Activated T-cell treated with anti-CD3 and anti-CD28 coated beads for 4 hours (primary cell): Measurements from ENCODE around the gene FOXN1.

Experiments used
- DNase-seq: peaks from one replicate; pipeline ENCODE4 v3.0.0-alpha.2; 2020

FOXN1 gene

DNA sequence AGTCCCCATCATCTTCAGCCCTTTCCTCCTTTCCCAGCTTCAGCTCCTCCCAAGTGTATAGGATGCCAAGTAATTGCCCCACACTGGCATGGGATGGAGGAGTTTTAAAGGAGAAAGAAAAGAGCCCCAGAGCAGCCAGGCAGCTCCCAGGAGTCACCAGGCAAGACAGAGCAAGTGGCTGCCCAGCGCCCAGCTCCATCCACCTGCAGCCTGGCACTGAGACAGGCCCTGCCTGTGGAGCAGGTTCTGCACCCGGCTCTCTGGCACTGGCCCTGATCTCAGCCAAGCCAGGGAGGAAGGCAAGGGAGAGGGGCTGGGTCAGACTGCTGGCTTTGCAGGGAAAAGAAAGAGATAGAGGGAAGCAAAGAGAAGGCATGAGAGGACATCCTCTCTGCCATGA lies 21.7 kb downstream of the FOXN1 start:
- DNase-seq: no peak

DNA sequence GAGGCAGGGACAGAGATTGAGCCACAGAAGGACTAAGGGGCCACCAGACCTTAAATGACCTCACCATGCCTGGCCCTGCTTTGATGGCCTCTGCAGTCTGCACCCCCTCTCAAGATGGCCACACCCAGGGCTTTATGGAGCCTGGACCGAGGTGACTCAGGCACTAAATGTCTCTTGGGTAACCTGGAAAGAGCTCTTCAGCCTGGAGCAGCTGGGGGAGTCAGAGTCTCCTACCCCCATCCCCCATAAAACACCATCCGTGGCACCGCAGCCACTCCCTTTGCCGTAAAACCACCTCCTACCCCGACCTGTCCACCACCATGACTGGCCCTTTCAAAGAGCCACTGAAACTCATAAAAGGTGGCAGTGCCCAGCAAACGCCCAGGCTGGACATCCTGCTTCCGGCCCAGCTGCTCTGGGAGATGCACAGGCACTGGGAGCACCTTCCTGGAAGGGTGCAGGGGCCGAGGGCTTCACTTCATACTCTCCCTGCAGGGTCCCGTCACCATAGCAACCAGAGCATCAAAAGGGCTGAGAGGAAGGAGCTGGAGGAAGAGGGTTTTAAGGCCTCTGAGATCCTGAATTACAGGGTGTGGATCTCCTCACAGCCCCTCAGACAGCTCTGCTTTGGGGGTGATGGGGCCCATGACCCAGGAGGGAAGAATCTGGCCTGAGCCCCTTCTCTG lies 22.3 kb downstream of the FOXN1 start:
- no peak for DNase-seq

DNA sequence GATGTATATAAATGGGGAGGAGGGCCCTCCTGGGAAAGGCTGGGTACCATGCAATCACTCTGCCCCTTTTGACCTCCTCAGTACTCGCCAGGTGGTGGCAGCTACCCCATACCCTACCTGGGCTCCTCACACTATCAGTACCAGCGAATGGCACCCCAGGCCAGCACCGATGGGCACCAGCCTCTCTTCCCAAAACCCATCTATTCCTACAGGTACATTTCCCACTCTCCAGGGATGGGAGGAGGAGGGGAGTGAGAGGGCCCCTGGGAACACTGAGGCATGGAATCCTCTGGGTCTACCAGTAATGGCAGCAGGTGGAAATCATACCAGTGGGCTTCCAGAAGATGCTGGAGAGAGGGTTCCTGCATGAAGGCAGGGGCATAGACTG lies 22.9 kb downstream of the FOXN1 start:
- no peak for DNase-seq

DNA sequence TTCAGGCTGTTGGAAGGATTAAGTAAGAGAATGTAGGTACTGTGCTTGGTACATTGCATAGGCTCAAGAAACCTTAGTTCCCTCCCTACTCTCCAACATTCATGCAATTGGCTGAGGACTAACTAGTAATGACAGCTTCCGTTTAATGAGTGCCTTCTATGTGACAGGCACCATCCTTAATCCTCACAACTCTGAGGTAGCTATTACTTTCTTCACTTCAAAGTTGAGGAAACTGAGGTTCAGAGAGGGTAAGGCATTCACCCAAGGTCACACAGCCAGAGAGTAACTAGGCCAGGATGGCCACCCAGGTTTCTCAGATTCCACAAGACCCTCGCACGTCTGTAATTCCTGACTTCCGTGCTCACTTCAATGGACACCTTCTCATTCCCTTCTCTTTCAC lies 24.1 kb downstream of the FOXN1 start:
- DNase-seq: no peak

DNA sequence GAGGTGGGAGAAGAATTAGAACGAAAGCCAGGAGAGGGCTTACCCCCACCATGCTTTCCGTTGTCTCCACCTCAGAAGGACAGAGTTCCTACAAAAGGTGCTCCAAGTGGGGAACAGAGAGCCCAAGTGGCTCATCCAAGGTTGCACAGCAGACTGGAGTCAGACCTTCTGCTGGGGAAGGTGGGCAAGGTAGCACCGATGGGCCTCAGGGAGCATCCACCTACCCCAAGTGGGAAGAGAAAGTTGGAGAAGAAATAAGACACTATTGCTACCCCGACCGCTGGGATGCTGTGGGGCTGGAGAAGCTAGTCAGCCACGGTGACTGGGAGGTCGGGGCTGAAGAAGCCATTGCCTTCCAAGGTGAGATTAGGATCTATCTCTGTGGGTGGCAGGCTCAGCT lies 24.8 kb downstream of the FOXN1 start:
- DNase-seq: no peak

DNA sequence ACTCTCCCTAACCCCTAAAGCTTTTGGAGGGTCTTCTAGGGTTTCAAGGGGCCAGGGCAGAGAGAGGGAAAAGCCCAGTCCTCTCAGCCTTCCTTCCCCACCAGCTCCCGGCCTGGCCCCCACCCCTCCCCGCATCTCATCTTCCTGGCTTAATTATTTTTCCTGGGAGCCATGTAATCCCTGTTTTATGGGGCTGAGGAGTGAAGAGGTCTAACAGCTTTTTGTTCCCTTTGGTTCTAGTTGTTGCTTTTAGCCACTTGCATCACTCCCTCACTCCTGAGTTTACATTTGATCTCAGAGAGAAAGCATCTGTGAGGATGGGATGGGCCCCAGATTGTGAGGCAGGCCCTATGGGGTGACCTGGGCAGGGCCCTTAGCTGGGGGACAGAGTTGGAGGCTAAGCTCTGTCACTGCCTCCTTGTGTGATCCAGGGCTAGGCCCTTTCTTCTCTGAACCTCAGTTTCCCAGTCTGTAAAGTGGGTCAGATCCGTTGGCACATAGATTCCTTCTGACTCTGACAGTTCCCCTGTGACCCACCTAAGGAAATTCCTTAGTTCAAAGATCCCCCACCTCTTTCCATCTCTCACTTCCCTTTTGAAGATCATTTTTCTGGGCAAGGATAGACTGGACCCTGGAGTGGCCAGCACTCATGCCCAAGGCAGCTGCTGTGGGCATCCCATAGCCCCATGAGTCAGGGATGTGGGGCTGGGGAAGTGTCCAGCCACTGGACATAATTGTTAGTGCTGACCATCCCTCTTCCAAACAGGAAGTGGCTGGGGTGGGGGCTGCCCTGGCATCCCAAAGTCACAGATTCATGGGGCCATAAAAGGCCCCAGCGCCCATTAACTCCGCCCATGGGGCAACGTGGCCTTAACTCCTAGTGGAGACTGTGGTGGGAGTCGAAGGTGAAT lies 26.2 kb downstream of the FOXN1 start:
- DNase-seq: no peak

DNA sequence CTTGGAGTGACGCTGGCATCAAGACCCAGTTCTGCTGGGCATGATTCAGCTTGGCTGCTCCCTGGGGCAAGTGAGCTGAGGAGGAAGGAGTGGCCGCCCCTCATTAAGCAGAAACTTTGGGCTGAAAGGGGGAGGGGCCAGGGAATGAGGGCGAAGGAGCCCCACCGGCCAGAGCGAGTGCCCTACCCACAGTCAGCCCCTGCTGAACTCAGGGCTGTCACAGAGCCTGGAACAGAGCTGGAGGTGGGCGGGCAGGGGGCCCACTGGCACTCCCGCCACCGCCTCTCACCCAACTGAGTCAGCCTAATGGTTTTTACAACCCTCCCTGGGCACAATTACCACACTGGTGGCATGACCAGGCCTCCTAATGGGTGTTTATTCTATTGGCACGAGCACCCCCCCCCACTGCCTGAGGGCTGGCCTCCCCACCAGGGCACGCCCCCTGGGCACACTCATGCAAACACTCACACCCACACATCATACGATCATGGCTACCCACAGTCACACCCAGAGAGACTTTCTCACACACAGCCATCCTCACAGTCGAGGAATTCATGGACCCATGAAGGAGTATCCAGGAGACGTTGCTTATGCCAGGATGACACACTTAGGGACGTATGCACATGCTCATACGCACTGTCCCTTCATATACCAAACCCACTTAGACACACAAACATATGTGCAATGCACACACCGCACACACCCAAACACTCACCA lies 27.1 kb downstream of the FOXN1 start:
- no peak for DNase-seq

DNA sequence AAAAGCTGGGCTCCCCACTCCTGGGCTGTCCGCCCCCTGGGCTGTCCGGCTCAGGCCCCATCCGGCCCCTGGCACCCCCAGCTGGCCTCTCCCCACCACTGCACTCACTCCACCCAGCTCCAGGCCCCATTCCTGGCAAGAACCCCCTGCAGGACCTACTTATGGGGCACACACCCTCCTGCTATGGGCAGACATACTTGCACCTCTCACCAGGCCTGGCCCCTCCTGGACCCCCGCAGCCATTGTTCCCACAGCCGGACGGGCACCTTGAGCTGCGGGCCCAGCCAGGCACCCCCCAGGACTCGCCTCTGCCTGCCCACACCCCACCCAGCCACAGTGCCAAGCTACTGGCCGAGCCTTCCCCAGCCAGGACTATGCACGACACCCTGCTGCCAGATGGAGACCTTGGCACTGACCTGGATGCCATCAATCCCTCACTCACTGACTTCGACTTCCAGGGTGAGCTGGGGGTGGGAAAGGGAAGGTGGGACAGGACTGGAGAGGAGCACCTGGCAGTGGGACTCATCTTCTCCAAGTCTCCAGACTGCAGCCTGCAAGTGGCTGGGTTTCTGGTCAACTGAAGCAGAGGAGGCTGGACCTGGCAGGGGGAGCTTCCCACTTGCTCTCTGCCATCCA lies 28.7 kb downstream of the FOXN1 start:
- no peak for DNase-seq

DNA sequence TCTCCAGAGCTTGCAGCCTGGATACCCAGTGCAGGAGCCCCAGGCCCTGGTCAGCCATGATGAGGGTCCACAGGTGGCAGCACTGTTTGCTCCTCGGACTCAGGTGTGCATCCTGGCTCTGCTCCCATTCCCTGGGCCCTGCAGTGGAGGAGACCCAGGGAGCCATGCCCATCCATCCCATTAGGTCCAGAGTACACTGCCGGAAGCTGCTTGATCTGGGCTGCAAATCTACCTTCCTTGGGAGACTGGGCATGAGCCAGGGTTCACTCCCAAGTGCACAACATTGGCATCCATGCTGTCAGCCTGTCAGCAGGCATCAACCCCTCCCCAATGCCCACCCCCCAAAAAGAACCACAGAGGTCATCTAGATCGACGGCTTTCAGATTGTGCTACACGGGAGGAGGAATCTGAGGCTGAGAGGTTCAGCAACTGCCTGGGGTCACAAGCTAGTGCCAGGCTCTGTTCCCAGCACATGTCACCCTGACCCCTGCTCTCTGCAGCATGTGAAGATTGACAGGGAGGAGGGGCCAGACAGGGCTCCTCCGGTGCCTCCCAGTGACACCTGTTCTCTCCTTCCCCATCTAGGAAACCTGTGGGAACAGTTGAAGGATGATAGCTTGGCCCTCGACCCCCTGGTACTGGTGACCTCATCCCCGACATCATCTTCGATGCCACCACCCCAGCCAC lies 30.5 kb downstream of the FOXN1 start:
- DNase-seq: no peak

DNA sequence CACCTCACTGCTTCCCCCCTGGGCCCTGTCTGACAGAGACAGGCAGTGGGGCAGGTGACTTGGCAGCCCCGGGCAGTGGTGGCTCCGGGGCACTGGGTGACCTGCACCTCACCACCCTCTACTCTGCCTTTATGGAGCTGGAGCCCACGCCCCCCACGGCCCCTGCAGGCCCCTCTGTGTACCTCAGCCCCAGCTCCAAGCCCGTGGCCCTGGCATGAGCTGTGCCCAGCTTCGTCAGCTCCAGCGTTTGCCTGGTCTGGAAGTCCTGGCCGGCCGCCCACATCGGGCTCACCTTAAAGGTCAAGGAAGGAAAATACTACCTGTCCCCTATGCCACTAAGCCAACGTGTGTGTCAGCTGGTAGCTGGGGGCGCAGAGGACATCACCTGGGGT lies 31.1 kb downstream of the FOXN1 start:
- DNase-seq: no peak

DNA sequence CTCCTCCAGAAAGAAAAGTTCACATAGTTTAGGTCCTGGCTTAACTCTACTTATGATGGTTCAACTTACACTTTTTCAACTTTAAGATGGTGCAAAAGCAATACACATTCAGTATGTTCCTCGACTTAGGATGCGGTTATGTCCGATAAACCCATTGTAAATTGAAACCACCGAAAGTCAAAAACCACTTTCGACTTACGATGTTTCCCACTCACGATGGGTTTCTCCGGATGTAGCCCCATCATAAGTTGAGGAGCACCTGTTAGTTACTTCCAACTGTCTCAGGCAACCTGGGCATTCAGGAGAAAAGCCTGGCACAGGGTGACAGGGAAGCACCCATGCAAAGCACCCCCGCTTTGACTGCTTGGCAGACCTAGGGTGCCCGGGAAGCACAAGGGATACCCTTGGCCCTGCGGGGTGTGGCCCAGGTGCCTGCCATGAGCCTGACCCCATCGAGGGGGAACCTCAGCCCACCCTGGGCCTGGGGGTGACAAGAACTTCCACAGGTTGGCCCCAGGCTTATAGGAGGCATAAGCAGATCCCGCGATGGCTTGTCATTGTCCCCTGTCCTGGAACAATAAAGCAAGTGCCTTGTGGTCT lies 32.2 kb downstream of the FOXN1 start:
- DNase-seq: no peak

DNA sequence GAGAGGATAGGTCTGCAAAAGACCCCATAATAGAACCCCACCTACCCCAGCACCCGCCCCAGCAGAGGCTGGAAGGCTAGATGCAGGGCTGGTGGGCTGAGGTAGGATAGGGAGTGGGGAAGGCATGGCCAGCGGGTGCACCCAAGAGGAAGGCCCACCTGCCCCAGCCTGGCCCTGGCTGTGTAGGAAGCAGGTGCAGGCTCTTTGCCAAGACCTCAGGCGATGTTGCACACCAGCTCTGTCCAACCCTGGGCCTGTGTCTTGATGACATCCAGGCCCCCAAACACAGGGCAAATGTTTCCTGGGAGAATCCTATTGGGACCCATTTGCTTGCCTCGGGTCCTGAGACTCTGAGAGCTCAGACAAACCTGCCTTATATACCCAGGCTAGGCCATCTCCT lies 34.1 kb downstream of the FOXN1 start:
- DNase-seq: no peak

DNA sequence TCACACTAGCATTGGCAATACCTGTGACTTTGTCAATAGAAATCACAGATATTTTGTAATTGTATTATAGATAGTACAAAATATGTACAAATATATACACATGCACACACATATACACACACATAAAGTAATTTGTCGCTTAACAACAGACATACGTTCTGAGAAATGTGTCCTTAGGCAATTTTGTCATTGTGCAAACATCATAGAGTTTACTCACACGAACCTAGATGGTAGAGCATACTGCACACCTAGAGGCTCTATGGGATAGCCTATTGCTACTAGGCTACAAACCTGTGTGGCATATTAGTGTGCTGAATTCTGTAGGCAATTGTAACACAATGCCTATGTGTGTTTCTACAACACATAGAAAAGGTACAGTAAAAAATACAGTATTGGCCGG lies 35.3 kb downstream of the FOXN1 start:
- DNase-seq: no peak

DNA sequence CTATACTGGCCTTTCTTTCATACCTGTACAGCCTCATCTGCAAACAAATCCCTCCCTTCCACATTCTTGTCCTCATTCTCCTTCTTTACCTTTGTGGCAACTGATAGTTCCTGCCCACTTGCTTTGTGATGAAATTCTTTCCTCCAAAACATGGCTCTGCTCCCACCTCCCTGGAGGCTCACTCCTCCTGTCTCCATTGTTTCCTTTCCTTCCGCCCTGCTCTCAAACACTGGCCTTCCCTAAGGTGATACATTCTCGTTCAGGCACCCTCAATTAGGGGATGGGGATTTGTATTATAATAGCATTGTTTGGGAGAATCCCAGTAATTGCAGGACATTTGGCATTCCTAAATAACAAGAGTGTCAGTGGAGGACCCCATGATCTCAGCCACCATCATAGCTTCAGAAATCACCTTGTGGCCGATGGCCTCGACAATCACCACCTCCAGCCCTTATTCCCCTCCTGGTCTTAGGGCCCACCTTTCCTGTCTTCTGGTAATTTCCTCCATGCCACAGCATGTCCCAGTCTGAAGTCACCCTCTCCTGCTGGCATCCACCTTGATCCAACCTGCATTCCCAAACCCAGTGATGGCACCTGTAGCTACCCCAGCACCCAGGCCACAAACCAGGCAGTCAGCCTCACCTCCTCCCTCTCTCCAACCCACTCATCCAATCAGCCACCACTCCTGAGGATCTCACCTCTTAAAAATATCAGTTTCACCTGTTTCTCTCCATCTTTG lies 38.4 kb downstream of the FOXN1 start:
- no peak for DNase-seq

DNA sequence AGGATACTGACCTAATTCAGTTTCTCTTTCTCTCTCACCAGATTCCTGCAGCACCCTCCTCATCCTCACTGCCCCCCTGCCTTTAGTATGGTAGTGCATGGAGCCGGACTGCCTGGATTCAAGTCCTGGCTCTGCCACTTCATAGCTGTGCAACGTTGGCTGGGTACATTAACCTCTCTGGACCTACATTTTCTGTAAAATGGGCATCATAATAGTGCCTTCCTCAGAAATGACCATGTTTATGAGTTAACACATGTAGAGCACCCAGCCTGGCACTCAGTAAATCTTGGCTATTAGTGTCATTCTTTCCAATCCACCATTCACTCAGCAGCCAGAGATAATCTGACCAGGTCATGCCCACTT lies 39.0 kb downstream of the FOXN1 start:
- DNase-seq: no peak

DNA sequence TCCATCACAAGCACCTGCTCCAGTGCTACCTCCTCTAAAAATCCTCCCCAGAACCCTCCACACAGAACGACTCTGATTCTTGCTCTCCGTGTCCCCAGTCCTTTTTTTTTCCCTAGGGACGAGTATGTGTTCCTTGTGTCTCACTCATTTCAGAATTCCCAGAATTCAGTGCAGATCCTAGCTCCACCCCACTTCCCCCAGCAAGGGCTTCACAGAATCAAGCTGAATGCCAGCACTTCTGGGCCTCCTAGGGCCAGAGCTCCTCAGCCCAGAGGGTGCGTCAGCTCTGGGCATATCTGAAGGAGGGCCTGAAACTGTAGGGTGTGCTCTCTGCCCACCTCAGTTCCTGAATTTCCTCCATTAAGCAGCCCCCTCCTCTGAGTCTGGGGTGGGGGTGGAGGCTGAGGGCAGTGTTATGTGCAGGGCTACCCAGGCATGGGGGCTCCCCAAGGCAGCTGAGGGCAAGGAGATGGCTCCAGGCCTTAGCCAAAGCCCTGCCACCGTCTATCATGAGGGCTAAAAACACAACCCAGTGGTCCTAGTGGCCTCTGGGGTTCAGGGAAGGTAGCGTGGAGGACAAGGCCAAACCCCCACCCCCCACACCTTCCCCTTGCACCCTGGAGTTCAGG lies 39.8 kb downstream of the FOXN1 start:
- DNase-seq: no peak

DNA sequence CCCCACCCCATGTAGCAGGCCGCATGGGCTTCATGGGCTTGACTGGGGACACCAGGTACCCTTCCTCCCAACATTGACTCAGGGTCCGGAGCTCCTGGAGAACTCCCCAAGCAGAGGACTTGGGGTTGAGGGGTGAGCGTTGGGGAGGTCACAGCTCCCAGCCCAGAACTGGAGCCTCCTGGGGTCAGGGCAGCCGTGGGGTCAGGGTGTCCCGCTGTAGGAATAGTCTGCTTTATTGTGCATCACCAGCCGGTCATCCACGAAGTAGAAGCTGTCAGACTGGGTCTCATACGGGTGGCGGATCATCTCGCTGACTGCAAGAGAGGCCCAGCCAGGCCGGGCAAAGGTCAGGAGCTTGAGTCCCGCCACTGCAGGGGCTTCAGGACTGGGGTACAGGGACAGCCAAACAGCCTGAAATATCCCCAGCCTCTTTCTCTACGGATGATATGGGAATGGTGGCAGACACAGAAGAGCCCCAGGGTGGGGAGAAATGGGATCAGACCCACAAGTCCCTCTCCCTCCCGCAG lies 41.0 kb downstream of the FOXN1 start:
- no peak for DNase-seq

DNA sequence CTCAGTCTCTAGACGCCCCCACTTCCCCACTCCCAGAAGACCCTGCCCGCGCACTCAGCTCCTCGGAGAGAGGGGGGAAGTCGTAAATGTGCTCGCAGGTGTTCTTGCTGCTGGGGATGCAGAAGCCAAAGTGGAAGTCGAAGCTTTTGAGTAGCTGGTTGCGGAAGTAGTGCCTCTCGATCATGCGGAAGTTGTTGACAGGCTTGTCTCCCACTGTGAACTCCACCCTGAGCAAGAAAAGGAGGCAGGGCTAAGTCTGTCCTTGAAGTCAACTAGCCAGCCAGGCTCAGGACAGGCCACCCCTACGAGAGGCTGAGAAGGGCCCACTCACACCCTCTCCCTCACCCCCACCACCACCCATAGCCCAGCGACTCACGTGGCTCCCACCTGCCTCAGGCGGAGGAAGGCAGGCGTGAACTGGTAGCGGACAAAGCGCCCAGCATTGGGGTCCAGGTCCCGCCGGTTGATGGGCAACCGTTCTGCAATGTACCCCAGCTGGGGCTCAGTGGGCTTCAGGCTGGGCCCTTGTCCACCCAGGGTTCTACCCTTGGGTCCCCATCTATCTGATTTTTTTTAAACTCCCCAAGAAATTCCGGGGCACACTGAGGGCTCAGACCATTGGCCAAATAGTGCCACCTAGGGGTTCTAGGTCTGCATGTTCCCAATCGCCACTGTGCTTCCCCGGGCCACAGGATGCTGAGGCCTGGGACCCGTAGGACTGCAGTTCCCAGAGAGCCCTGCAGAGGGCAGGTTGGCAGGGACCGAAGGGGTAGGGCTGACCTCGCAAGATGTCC lies 41.7 kb downstream of the FOXN1 start:
- peak; percentile 37 for DNase-seq

DNA sequence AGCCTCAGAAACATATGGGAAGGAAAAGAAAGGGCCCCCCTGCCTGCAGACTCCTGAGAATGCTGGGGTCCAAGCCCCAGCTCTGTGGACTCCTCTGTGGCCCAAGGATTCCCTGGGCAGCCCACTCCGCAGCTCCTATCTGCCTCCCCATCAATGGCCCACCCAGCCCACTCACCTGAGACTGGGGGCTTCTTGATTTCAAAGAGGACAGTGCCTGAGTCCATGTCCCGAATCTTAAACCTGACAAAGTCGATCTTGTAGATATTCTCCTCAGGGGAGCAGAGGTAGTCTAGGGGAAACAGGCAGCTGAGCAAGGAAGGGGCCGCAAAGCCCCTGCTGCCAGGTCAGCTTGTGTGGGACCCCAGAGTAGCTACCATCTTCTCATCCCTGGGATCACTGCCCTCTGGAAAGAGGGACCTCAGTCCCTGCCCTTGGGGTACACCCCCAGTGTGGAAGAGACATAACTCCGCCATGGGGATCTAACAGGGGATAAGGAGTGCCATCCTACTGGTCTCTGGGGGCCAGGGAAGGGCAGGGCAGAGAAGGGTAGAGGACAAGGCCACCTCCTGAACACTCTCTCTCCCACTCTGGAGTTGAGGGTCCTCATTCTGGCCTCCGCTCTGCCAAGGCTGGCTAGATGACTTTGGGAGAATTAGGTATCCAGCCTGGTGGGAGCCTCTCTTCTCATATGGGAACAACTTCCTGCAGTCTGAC lies 42.4 kb downstream of the FOXN1 start:
- no peak for DNase-seq
